Testis (tissue), 3 donors: ENCODE measurements around the gene OR6C74. TPM values are rescaled to one million over a fixed set of nuclear protein-coding genes. Genes with fewer than 3 reads are reported as not detected.

ENCODE experiments used
- DNase-seq: peaks from one replicate; pipeline ENCODE4 v3.0.0-alpha.2; 2019
- H3K27ac ChIP-seq, 2 donors: fragments of 200-600 bp; sonication (generic); one replicate each; pipeline ENCODE4 v1.5.1; 2019
- H3K27me3 ChIP-seq: fragments of 200-600 bp; sonication (generic); one replicate; pipeline ENCODE4 v1.5.1; 2019
- H3K36me3 ChIP-seq: fragments of 200-600 bp; sonication (generic); one replicate; pipeline ENCODE4 v1.5.1; 2017; ENCODE audit warnings: low read depth; ENCODE audit errors: missing control alignments
- H3K4me1 ChIP-seq: fragments of 200-600 bp; sonication (generic); one replicate; pipeline ENCODE4 v1.5.1; 2019
- H3K4me3 ChIP-seq, 2 donors: fragments of 200-600 bp; sonication (generic); one replicate each; pipeline ENCODE4 v1.5.1; 2017 to 2019
- H3K9me3 ChIP-seq: fragments of 200-600 bp; sonication (generic); one replicate; pipeline ENCODE4 v1.5.1; 2017
- CTCF ChIP-seq, 3 experiments: fragments of 450-650 bp in 2 of 3; fragments of 200-600 bp in 1 of 3; sonication (generic) in 1 of 3; IDR thresholded peaks; one replicate each; pipeline ENCODE4 v1.5.1; 2016 to 2019; ENCODE audit warnings: antibody characterized with exemption in 3 of 3, mild to moderate bottlenecking in 2 of 3, moderate library complexity in 1 of 3
- POLR2A ChIP-seq: fragments of 450-650 bp; IDR thresholded peaks from one replicate; pipeline ENCODE4 v1.6.1; 2017; ENCODE audit warnings: antibody characterized with exemption, mild to moderate bottlenecking, moderate library complexity
- WGBS, 2 donors: methylation state at CpG; one replicate each; pipeline ENCODE4 v1.1.5; 2018; 5-methylcytosine and 5-hydroxymethylcytosine counted together
- intact Hi-C: fragments of 100-400 bp; cut with DNase I; formaldehyde crosslinking; loops from one replicate; pipeline ENCODE4 v1.15.1; 2023; ENCODE audit warnings: low total_unique reads
- polyA plus RNA-seq: library from polyadenylated mRNA; stranded (reverse); fragments of 350-450 nt; fragmentation: Illumina TruSeq; extraction: RNeasy Lipid Tissue Mini Kit (QIAGEN cat#74804); gene quantifications from one replicate; pipeline ENCODE4 v1.2.3, GENCODE V29; 2014; ENCODE audit warnings: low read depth, low replicate concordance; ENCODE audit not compliant: insufficient read depth
- total RNA-seq, 2 donors: library from RNA; depleted of rRNA; stranded (reverse); fragments of >200 nt; gene quantifications; one replicate each; pipeline ENCODE4 v1.2.3, GENCODE V29; 2016

OR6C74 gene
- total and polyA plus RNA-seq, 3 donors from 2014 or later: not detected

- Histone ChIP-seq H3K4me1 (no peaks in the 10 kb centered on the region), H3K36me3 (no peaks in the 10 kb centered on the region), H3K4me3 (no peak overlapping the region), H3K27ac (no peak overlapping the region), H3K27me3 (no peaks in the 10 kb centered on the region), H3K9me3 (no peaks in the 10 kb centered on the region)
- TF ChIP-seq POLR2A: no peak
- no peak for TF ChIP-seq CTCF (IDR thresholded peaks at IDR 0.05)
- WGBS, 2 donors: 67 to 76% methylated on average over 3 of the region's 3 CpGs
- DNase-seq: no peak
- intact Hi-C loops: no loop called here
Observed at GRCh38 chr12:55250944-55251343, 6.5 kb downstream of the OR6C74 start.

- Histone ChIP-seq H3K36me3 (no peaks in the 10 kb centered on the region), H3K9me3 (no peaks in the 10 kb centered on the region), H3K27me3 (no peaks in the 10 kb centered on the region), H3K27ac (no peak overlapping the region), H3K4me3 (no peak overlapping the region), H3K4me1 (no peaks in the 10 kb centered on the region)
- intact Hi-C loops: no loop called here
- no peak for TF ChIP-seq POLR2A
- no peak for TF ChIP-seq CTCF (IDR thresholded peaks at IDR 0.05)
- DNase-seq: no peak
Observed at GRCh38 chr12:55253281-55253680, 8.9 kb downstream of the OR6C74 start.

- no peak overlapping the region for H3K4me3 ChIP-seq
- 95 to 99% methylated on average over 4 of the region's 4 CpGs for WGBS, 2 donors
- TF ChIP-seq CTCF (IDR thresholded peaks at IDR 0.05): no peak
- no peak for TF ChIP-seq POLR2A
- DNase-seq: no peak
- no peaks in the 10 kb centered on the region for H3K9me3 ChIP-seq
- no peaks in the 10 kb centered on the region for H3K36me3 ChIP-seq
- no peak overlapping the region for H3K27ac ChIP-seq
- no peaks in the 10 kb centered on the region for H3K27me3 ChIP-seq
- no peaks in the 10 kb centered on the region for H3K4me1 ChIP-seq
- intact Hi-C loops: no loop called here
Observed at GRCh38 chr12:55256831-55257230, 12.4 kb downstream of the OR6C74 start.

GRCh38 chr12:55258303-55258702, 13.9 kb downstream of the OR6C74 start:
- Histone ChIP-seq H3K27ac (no peak overlapping the region), H3K9me3 (no peaks in the 10 kb centered on the region), H3K27me3 (no peaks in the 10 kb centered on the region), H3K4me3 (no peak overlapping the region), H3K4me1 (no peaks in the 10 kb centered on the region), H3K36me3 (no peaks in the 10 kb centered on the region)
- intact Hi-C loops: no loop called here
- WGBS, 2 donors: 73 to 75% methylated on average over 2 of the region's 2 CpGs
- TF ChIP-seq POLR2A: no peak
- TF ChIP-seq CTCF (IDR thresholded peaks at IDR 0.05): no peak
- DNase-seq: no peak

- H3K36me3 ChIP-seq: no peaks in the 10 kb centered on the region
- H3K4me1 ChIP-seq: no peaks in the 10 kb centered on the region
- no peaks in the 10 kb centered on the region for H3K27me3 ChIP-seq
- DNase-seq: no peak
- no peaks in the 10 kb centered on the region for H3K9me3 ChIP-seq
- no peak overlapping the region for H3K4me3 ChIP-seq
- TF ChIP-seq CTCF (IDR thresholded peaks at IDR 0.05): no peak
- TF ChIP-seq POLR2A: no peak
- 54 to 61% methylated on average over 2 of the region's 2 CpGs for WGBS, 2 donors
- intact Hi-C loops: no loop called here
- no peak overlapping the region for H3K27ac ChIP-seq
Observed at GRCh38 chr12:55280991-55281390, 36.6 kb downstream of the OR6C74 start.
